GM18499 (cell line): Measurements from ENCODE around the gene ATP1A4.

Source experiments
- ATAC-seq: cut with Tn5 transposase; IDR thresholded peaks from one replicate; pipeline ENCODE4 v1.9.1; 2021; ENCODE audit warnings: moderate number of reproducible peaks; ENCODE audit not compliant: insufficient read depth, unreplicated experiment

The ATP1A4 gene

GRCh38 chr1:160168016-160168415 lies 16.6 kb downstream of the ATP1A4 start:
- ATAC-seq: no peak

GRCh38 chr1:160168609-160169369 lies 17.4 kb downstream of the ATP1A4 start:
- ATAC-seq: no peak

GRCh38 chr1:160169553-160170399 lies 18.4 kb downstream of the ATP1A4 start:
- ATAC-seq: no peak

GRCh38 chr1:160171354-160171753 lies 20.0 kb downstream of the ATP1A4 start:
- no peak for ATAC-seq

GRCh38 chr1:160171980-160172379 lies 20.6 kb downstream of the ATP1A4 start:
- no peak for ATAC-seq

- no peak for ATAC-seq
Measured at GRCh38 chr1:160177231-160177630, 25.8 kb downstream of the ATP1A4 start.

- ATAC-seq: no peak
Measured at GRCh38 chr1:160177667-160178066, 26.3 kb downstream of the ATP1A4 start.

GRCh38 chr1:160178731-160179130 lies 27.3 kb downstream of the ATP1A4 start:
- ATAC-seq: no peak

- no peak for ATAC-seq
Measured at GRCh38 chr1:160179336-160179735, 27.9 kb downstream of the ATP1A4 start.

GRCh38 chr1:160186246-160186645 lies 34.8 kb downstream of the ATP1A4 start:
- ATAC-seq: no peak

- ATAC-seq: no peak
Measured at GRCh38 chr1:160186729-160187128, 35.3 kb downstream of the ATP1A4 start.

- ATAC-seq: no peak
Measured at GRCh38 chr1:160187407-160187806, 36.0 kb downstream of the ATP1A4 start.

GRCh38 chr1:160188341-160188740 lies 36.9 kb downstream of the ATP1A4 start:
- no peak for ATAC-seq

- no peak for ATAC-seq
Measured at GRCh38 chr1:160189649-160190625, 38.5 kb downstream of the ATP1A4 start, which contains the start of gene CASQ1. TSS of gene CASQ1 (plus strand) at chr1:160190575. CDS start at chr1:160190752, 177 bp downstream.

GRCh38 chr1:160191756-160192155 lies 40.4 kb downstream of the ATP1A4 start:
- no peak for ATAC-seq

GRCh38 chr1:160192234-160192633 lies 40.8 kb downstream of the ATP1A4 start:
- no peak for ATAC-seq

GRCh38 chr1:160193091-160193819 lies 41.9 kb downstream of the ATP1A4 start:
- no peak for ATAC-seq

- no peak for ATAC-seq
Measured at GRCh38 chr1:160193832-160194736, 42.7 kb downstream of the ATP1A4 start.

- no peak for ATAC-seq
Measured at GRCh38 chr1:160194737-160195059, 43.3 kb downstream of the ATP1A4 start.
